ENCODE data around the gene LRRK1.

The LRRK1 gene

GRCh38 chr15:101066501-101067408 lies 147.6 kb downstream of the LRRK1 start:
- no peaks in the 10 kb centered on the region for H3K9me2 ChIP-seq (ENCODE audit: low read depth, low read length)
- H3K9me3 ChIP-seq (ENCODE audit: low read length), result no peaks in the 10 kb centered on the region
- H3K9ac ChIP-seq (ENCODE audit: low read length), result no peak overlapping the region
- no peak overlapping the region for H2AFZ ChIP-seq (ENCODE audit: low read length)
- no peaks in the 10 kb centered on the region for H3F3A ChIP-seq (ENCODE audit: insufficient read depth, low read length)
- no peak overlapping the region for H3K27ac ChIP-seq (ENCODE audit: low read depth, low read length, poor library complexity, severe bottlenecking)
- no peaks in the 10 kb centered on the region for H3K79me2 ChIP-seq (ENCODE audit: insufficient read depth, low read length)
- no peaks in the 10 kb centered on the region for H4K20me1 ChIP-seq (ENCODE audit: insufficient read depth, low read length)
- H3K4me3 ChIP-seq (ENCODE audit: low read depth, low read length, poor library complexity, severe bottlenecking), result no peak overlapping the region
- H3K36me3 ChIP-seq (ENCODE audit: insufficient read depth, low read length), result peaks cover 95% of the 10 kb centered on the region
- H3K4me1 ChIP-seq (ENCODE audit: insufficient read depth, low read length, severe bottlenecking), result peaks cover 17% of the 10 kb centered on the region
- H3K27me3 ChIP-seq (ENCODE audit: insufficient read depth, low read length), result no peaks in the 10 kb centered on the region
- no peak for TF ChIP-seq EZH2 (IDR thresholded peaks at IDR 0.05; ENCODE audit: borderline replicate concordance, low read length)
- TF ChIP-seq, protein P1, sequence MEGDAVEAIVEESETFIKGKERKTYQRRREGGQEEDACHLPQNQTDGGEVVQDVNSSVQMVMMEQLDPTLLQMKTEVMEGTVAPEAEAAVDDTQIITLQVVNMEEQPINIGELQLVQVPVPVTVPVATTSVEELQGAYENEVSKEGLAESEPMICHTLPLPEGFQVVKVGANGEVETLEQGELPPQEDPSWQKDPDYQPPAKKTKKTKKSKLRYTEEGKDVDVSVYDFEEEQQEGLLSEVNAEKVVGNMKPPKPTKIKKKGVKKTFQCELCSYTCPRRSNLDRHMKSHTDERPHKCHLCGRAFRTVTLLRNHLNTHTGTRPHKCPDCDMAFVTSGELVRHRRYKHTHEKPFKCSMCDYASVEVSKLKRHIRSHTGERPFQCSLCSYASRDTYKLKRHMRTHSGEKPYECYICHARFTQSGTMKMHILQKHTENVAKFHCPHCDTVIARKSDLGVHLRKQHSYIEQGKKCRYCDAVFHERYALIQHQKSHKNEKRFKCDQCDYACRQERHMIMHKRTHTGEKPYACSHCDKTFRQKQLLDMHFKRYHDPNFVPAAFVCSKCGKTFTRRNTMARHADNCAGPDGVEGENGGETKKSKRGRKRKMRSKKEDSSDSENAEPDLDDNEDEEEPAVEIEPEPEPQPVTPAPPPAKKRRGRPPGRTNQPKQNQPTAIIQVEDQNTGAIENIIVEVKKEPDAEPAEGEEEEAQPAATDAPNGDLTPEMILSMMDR (IDR thresholded peaks at IDR 0.05; ENCODE audit: low read length), result no peak
- no peak overlapping the region for H3K4me2 ChIP-seq (ENCODE audit: low read length)

DNA sequence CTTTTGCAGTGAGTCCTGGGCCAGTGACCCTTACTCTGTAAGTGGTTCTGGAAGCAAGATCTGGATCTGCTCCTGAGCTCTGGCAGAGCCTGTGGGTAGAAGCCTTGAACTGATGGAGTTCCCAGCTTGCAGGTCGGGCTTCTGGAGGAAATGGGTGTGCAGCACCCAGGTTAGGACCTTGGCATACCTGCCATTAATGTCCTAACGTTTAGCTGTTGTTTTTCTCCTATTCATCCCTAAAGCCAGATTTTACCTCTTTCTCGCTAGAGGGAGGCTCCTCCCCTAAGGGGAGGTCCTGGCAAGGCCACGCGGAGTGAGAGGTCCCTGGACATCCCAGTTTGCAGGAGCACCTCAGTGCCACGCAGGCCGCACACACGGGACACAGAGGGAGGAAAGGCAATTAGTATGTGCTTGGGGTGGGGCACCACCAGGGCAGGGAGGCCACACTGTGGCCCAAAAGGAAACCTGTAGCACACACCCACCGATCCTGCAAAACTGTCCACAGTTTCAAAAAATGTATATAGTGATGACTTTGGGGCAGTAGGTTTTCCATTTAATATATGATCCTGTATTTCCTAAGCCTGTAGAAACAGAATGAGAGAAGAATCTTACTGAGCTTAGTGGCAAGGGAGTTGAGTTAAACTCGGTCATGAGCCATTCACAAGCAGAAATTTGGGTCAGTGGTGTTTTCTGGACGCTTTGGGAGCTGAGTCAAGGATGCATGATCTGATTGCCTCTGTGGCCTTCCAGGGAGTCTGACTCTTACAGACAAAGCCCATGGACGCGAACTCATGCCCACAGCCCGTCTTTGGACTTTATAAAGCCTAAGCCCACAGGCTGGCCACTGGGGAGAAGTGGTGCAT lies 148.7 kb downstream of the LRRK1 start:
- TF ChIP-seq, protein P1 (IDR thresholded peaks at IDR 0.05; ENCODE audit: low read length), result no peak
- no peak for TF ChIP-seq EZH2 (IDR thresholded peaks at IDR 0.05; ENCODE audit: borderline replicate concordance, low read length)
- H3F3A ChIP-seq (ENCODE audit: insufficient read depth, low read length), result no peaks in the 10 kb centered on the region
- H3K4me3 ChIP-seq (ENCODE audit: low read depth, low read length, poor library complexity, severe bottlenecking), result no peak overlapping the region
- no peak overlapping the region for H3K27ac ChIP-seq (ENCODE audit: low read depth, low read length, poor library complexity, severe bottlenecking)
- H4K20me1 ChIP-seq (ENCODE audit: insufficient read depth, low read length), result no peaks in the 10 kb centered on the region
- H3K79me2 ChIP-seq (ENCODE audit: insufficient read depth, low read length), result no peaks in the 10 kb centered on the region
- H3K36me3 ChIP-seq (ENCODE audit: insufficient read depth, low read length), result peaks cover 92% of the 10 kb centered on the region
- H2AFZ ChIP-seq (ENCODE audit: low read length), result no peak overlapping the region
- H3K9me2 ChIP-seq (ENCODE audit: low read depth, low read length), result no peaks in the 10 kb centered on the region
- H3K27me3 ChIP-seq (ENCODE audit: insufficient read depth, low read length), result no peaks in the 10 kb centered on the region
- H3K4me2 ChIP-seq (ENCODE audit: low read length), result no peak overlapping the region
- H3K4me1 ChIP-seq (ENCODE audit: insufficient read depth, low read length, severe bottlenecking), result peaks cover 5% of the 10 kb centered on the region
- H3K9ac ChIP-seq (ENCODE audit: low read length), result no peak overlapping the region
- no peaks in the 10 kb centered on the region for H3K9me3 ChIP-seq (ENCODE audit: low read length)

- Histone ChIP-seq H2AFZ (ENCODE audit: low read length) (no peak overlapping the region), H3K9me3 (ENCODE audit: low read length) (no peaks in the 10 kb centered on the region), H3K27ac (ENCODE audit: low read depth, low read length, poor library complexity, severe bottlenecking) (no peak overlapping the region), H4K20me1 (ENCODE audit: insufficient read depth, low read length) (no peaks in the 10 kb centered on the region), H3F3A (ENCODE audit: insufficient read depth, low read length) (no peaks in the 10 kb centered on the region), H3K36me3 (ENCODE audit: insufficient read depth, low read length) (peaks cover 85% of the 10 kb centered on the region), H3K4me2 (ENCODE audit: low read length) (no peak overlapping the region), H3K79me2 (ENCODE audit: insufficient read depth, low read length) (no peaks in the 10 kb centered on the region), H3K27me3 (ENCODE audit: insufficient read depth, low read length) (no peaks in the 10 kb centered on the region), H3K4me1 (ENCODE audit: insufficient read depth, low read length, severe bottlenecking) (no peaks in the 10 kb centered on the region), H3K9me2 (ENCODE audit: low read depth, low read length) (no peaks in the 10 kb centered on the region), H3K9ac (ENCODE audit: low read length) (no peak overlapping the region), H3K4me3 (ENCODE audit: low read depth, low read length, poor library complexity, severe bottlenecking) (no peak overlapping the region)
- TF ChIP-seq, protein P1 (IDR thresholded peaks at IDR 0.05; ENCODE audit: low read length), result no peak
- TF ChIP-seq EZH2 (IDR thresholded peaks at IDR 0.05; ENCODE audit: borderline replicate concordance, low read length), result no peak
These were observed 149.4 kb downstream of the LRRK1 start for GRCh38 chr15:101068523-101068960.
